OCI-LY7 (cell line): ENCODE measurements around the gene TECRL.

Experiments used
- EZH2phosphoT487 ChIP-seq: fragments of 200-600 bp; sonication (generic); IDR thresholded peaks from 2 replicates; pipeline ENCODE4 v1.6.1; 2018; ENCODE audit warnings: low read depth, borderline replicate concordance, mild to moderate bottlenecking, mixed run types, antibody characterized with exemption, low read length, moderate library complexity, mixed read lengths
- TF ChIP-seq, protein P1 (sequence below): fragments of 200-600 bp; sonication (generic); conservative IDR thresholded peaks from 2 replicates; pipeline ENCODE4 v1.5.1; 2014; ENCODE audit warnings: mild to moderate bottlenecking, antibody characterized with exemption, low read length, moderate library complexity, mixed read lengths

DNA sequence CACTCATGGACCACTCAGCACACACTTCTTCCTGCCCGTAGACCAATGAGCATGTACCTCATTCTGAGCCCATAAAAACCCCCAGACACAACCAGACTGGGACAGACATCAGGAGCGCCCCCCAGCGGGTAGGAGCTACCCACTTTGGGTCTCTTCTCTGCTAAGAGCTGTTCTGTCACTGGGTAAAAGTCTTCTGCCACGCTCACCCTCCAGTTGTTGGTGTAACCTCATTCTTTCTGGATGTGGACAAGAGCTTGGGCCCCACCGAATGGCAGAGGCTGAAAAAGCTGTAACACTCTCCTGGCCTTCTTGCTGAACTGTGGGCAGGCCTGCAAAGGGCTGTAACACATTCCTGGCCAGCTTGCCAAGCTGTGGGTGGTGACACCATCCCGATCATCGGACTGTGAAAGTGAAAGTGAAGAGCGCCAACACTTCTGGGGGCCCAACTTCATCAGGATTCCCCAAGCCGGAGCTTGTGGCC is 137.6 kb downstream of the TECRL start:
- TF ChIP-seq, protein P1, sequence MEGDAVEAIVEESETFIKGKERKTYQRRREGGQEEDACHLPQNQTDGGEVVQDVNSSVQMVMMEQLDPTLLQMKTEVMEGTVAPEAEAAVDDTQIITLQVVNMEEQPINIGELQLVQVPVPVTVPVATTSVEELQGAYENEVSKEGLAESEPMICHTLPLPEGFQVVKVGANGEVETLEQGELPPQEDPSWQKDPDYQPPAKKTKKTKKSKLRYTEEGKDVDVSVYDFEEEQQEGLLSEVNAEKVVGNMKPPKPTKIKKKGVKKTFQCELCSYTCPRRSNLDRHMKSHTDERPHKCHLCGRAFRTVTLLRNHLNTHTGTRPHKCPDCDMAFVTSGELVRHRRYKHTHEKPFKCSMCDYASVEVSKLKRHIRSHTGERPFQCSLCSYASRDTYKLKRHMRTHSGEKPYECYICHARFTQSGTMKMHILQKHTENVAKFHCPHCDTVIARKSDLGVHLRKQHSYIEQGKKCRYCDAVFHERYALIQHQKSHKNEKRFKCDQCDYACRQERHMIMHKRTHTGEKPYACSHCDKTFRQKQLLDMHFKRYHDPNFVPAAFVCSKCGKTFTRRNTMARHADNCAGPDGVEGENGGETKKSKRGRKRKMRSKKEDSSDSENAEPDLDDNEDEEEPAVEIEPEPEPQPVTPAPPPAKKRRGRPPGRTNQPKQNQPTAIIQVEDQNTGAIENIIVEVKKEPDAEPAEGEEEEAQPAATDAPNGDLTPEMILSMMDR = no peak
- no peak for TF ChIP-seq EZH2phosphoT487
